SU-DHL-6 (cell line): ENCODE results near the gene NT5C1A.

Experiments
- EZH2phosphoT487 ChIP-seq: fragments of 200-600 bp; sonication (generic), shearing (Covaris generic); conservative IDR thresholded peaks from 2 replicates; pipeline ENCODE4 v1.6.1; 2018; ENCODE audit warnings: mild to moderate bottlenecking, antibody characterized with exemption, low read length, moderate library complexity, mixed read lengths
- TF ChIP-seq, protein P1 (sequence below): fragments of 200-600 bp; sonication (generic); IDR thresholded peaks from one replicate; pipeline ENCODE4 v1.5.1; 2017; ENCODE audit warnings: antibody characterized with exemption, mild to moderate bottlenecking, low read length, moderate library complexity; ENCODE audit not compliant: insufficient read depth, poor library complexity, severe bottlenecking

GRCh38 chr1:39698568-39698967 lies 26.7 kb upstream of the NT5C1A start:
- TF ChIP-seq, protein P1, sequence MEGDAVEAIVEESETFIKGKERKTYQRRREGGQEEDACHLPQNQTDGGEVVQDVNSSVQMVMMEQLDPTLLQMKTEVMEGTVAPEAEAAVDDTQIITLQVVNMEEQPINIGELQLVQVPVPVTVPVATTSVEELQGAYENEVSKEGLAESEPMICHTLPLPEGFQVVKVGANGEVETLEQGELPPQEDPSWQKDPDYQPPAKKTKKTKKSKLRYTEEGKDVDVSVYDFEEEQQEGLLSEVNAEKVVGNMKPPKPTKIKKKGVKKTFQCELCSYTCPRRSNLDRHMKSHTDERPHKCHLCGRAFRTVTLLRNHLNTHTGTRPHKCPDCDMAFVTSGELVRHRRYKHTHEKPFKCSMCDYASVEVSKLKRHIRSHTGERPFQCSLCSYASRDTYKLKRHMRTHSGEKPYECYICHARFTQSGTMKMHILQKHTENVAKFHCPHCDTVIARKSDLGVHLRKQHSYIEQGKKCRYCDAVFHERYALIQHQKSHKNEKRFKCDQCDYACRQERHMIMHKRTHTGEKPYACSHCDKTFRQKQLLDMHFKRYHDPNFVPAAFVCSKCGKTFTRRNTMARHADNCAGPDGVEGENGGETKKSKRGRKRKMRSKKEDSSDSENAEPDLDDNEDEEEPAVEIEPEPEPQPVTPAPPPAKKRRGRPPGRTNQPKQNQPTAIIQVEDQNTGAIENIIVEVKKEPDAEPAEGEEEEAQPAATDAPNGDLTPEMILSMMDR, result no peak
- no peak for TF ChIP-seq EZH2phosphoT487
